Effector CD4-positive, alpha-beta T cell (primary cell): ENCODE data around the gene HCFC1R1.
A peak's percentile ranks its signal among the peaks of the same experiment; 100 is the strongest.

Experiments
- DNase-seq: peaks from one replicate; pipeline ENCODE4 v3.0.0-alpha.2; 2020

Gene HCFC1R1

DNA sequence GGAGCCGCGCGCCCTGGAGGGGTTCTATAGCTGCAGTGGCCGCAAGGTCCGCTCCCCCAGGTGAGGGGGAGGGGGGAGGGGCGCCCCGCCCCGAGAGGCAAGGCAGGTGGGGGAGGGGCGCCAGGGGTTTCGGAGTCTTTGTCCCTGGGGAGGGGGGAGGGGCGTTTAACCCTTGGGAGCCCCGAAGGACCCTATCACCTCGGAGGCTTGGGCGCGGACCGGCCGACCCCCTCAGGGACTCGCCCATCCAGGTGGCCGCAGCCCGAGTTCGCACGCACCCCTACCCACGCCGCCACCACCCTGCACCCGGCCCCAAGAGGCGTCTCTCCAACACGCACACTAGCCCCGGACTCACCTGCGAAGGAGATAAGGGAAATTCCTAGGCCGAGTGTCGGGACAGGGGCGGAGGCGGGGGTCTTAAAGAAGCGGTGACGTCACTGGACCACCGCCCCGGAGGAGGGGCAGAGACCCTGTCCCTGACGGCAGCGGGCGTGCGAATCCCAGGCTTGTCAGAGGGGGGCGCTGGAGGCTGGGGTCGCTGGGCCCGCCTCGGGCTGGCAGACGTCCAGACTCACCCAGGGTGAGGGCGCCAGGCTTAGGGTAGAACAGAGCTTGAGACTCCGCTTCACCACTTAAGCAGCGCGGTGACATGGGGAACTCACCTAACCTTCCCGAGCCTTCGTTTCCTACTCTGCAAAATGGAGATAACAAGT, 5.8 kb downstream of the HCFC1R1 start, which contains the start of gene CLDN6:
TSS of gene CLDN6 (minus strand) at position 390 of the 713 bp plus-strand sequence. CDS start 2,162 bp downstream, outside the sequence.
- no peak for DNase-seq

DNA sequence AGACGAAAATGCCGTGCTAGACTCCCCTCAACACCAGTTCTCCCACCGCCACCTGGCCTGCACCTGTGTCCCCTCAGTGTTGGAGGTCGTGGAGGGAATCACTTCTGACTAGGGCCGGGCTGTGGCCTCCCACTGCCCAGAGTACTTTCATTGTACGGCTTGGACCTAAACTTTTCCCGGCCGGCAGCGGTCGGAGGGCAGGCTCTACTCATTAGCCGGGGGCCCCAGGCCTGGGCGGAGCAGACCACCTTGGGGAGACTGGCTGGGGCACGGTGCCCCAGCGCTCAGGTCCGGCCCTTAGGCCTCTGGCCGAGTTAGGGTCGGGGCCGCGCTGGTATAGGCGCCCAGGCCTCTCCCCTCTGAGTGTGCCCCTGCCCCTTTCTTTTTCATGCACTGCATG, 6.4 kb downstream of the HCFC1R1 start:
- DNase-seq: no peak

DNA sequence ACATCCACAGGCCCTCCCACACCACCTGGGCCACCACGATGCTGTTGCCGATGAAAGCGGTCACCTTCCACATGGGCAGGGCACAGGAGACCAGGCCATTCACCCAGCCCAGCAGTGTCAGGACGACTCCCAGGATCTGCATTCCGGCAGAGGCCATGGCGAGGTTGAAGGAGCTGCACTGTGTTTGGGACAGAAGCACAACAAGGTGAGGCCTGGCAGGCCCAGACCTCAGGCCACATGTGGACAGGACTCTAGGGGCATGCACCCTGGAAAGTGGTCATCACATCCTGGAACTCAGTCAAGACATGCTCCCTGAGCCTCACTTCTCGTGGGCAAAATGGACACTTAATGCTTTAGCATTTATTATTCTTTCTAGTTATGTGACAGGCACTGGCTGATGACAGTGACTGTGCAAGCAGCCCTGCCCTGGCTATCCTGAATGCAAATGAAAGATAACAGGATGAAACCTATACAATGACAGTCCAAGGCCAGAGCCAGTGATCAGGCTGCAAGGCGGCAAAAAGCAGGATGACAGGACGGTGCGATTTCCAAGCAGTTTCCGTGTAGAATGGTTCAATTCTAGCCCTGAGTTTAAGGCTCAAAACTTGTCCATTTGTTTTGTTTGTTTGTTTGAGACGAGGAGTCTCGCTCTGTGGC, 7.7 kb downstream of the HCFC1R1 start:
- DNase-seq: no peak

DNA sequence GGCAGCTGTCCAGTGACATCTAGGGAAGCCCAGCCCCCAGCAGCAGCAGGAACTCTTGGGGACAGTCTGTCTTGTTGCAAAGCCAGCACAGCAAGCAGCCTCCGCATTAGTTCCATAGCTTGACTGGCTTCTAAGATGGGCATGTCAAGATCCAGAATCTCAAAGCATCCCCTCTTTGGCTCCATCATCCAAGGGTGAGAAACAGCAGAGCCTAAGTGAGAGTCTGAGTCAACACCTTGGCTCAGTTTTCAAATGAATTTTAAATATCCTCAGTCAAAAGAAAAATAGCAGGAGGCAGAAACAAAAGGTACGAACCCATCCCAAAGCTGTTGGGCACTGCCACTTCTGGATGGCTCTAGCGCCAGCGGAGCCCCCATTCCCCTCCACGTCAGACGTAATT, 8.8 kb downstream of the HCFC1R1 start:
- no peak for DNase-seq

DNA sequence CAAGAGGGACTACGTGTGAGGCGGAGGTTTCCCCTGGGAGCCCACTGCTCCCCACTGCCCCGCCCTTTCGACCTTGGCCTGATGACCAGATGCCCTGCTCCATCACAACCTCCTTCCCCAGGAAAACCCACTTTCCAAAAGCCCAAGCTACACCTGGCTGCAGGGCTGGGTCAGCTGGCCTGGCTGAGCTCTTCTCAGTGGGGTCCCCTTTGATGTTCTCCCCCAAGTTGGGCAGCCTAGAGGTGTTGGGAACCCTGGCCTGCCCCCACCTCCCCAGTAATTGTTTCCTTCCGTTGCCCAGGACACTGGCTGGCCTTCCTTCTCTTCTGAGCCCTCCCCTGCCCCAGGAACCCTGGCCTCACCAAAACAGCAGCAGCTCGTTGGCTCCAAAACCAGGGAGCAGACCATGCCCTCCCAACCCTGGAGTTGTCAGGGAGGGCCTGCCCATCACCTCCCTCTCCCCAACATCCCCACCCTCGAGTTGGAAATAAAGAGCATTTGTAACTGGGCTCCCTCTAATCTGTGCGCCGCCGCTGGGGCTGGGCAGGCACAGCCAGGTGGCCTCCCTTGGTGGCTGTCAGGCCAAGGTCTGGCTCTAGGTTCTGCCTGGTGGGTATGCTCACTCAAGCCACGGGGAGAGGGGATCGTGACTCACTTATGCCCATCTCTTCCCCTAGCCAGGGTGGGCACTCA, 9.6 kb downstream of the HCFC1R1 start:
- DNase-seq: no peak

DNA sequence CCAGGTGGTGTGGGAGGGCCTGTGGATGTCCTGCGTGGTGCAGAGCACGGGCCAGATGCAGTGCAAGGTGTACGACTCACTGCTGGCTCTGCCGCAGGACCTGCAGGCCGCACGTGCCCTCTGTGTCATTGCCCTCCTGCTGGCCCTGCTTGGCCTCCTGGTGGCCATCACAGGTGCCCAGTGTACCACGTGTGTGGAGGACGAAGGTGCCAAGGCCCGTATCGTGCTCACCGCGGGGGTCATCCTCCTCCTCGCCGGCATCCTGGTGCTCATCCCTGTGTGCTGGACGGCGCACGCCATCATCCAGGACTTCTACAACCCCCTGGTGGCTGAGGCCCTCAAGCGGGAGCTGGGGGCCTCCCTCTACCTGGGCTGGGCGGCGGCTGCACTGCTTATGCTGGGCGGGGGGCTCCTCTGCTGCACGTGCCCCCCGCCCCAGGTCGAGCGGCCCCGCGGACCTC, 10.2 kb downstream of the HCFC1R1 start:
- no peak for DNase-seq

DNA sequence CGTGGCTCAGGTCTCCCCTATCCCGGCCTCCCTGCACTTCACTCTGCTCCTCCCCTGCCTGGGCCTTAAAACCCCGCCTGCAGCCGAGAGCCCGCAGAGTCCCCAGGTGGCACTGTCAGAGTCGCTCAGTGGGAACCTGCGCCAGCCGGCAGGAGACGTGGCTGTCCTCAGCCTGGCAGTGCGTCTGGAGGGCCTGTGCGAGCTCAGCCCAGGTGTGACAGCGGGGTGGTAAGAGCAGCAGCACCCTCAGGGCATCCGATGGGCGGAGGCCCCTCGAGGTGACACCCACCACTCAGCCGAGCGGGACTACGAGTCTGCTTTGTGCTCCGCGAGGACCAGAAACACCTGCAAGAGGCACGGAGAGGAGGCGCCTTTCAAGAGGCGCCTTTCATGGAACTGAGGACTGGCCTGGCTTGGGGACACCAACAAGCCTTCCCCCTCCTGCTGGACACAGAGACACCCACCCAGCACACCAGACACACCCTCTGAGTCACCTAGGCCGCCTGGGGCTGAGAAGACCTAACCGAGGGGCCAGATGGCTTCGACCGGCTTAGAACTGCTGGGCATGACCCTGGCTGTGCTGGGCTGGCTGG, 10.8 kb downstream of the HCFC1R1 start, which contains the start of gene CLDN9:
TSS of gene CLDN9 (plus strand) at position 96 of the 593 bp plus-strand sequence. CDS start at position 536, 440 bp downstream.
- no peak for DNase-seq

DNA sequence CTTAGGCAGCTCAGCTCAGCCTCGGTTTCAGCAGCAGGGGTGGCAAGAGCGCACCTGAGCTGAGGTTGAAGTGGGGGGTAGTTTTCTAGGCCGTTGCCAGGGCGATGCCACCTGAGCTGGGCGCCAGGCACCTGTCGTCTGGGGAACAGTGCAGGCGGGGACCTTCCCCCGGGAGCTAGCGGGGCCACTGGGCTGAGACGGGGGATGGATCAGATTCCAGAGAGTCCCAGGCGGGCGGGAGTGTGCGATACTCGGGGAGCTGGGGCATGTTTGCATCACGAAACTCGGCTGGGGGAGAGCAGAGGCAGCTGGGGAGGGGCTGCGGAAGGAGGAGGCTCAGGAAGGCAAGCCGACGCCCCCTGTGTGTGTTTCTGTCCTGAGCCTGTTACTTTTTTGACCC, 11.5 kb downstream of the HCFC1R1 start:
- DNase-seq: no peak

DNA sequence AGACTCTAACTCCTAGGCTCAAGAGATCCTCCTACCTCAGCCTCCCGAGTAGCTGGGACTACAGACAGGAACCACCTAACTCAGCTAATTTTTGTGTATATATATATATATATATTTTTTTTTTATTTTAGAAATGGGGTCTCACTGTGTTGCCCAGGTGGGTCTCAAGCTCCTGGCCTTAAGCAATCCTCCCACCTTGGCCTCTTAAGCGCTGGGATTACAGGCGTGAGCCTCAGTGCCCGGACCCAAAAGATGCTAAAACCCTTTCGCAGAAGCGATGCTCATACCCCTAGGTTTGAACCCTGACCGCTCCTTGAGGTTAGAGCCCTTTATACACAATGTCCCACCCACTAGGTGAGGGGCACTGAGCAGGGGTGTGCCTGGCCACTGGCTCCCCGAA, 13.2 kb downstream of the HCFC1R1 start:
- no peak for DNase-seq

DNA sequence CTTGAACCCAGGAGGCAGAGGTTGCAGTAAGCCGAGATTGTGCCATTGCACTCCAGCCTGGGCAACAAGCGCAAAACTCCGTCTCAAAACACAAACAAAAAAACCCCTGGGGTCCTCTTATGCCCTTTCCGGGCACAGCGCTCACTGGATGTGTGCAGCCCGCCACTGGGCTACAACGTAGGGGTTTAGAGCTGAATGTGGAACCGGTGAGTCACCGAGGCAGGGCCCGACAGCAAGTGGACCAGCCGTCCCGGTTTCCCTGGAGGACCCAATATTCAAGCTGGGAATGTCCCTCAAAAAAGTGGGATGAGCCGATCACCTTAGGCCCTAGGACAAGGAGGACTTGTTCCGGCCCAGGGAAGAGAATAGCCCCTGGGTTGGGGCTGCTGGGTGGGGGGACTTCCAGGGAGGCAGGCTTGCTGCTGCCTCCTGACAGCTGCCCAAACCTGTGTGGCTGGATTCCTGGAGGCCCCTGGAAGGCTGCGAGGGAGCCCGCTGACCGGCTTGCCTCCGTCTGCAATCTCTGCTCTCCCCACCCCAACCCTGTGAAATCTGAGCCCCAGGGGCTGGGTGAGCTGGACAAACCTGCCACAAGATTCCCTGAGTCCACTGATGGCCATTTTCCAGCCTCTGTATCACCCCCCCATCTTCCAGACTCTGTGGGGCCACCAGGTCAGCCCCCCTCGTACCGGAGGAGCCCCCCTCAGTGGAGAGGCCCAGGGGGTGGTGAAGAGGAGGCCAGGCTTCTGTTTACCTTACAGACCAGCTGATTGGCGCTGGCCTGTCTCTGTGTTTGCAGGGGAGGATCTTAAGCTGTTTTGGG, 14.0 kb downstream of the HCFC1R1 start:
- DNase-seq: no peak

DNA sequence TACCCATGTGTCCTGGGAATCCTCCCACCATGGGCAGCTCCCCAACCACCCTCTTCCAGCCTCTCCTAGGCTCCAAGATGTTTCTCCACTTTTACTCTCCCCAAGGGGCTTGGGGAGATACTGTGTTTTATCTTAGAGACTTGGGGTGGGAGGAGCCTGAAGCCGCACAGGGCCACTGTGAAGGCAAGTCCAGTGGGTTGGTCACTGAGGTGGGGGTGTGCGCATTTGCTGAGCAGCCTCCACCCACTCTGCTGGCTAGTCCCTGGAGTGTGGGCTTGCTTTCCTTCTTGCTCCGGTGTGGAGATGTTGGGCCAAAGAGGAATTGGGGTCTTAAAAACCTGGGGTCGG, 15.1 kb downstream of the HCFC1R1 start:
- DNase-seq: no peak

DNA sequence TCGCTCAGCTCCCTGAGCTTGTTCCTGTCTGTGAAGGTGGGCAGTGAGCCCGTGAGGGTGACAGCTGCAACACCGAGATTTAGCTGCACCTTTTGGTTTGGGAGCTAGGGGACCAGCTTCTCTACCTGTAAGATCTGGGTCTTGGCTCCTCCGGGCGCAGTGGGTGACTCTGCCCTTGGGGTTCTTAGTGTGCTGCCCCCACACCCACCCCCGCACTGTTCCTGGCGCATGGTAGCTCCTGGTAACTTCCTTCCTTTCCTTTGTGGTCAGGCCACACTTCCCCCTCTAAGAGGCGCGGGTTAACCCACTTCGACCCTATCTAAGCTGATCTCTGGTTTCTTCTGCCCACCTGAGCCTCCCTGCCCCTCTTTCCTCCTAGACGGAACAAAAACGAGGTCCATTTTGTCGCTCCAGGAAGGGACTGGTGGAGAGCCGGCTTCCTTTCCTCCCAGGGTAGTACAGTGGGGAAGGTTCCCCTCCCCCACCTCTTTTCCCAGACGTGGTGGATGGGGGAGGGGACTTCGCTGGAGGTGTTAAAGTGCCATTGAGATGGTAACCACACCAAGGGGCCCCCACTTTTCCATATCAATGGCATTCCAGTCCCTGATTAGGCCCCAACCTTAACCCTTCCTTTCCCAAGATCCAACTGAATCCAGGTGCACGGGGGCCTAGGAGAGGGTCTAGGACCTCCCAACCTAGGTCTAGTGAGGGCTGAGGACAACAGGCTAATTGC, 15.6 kb downstream of the HCFC1R1 start:
- DNase-seq: no peak

DNA sequence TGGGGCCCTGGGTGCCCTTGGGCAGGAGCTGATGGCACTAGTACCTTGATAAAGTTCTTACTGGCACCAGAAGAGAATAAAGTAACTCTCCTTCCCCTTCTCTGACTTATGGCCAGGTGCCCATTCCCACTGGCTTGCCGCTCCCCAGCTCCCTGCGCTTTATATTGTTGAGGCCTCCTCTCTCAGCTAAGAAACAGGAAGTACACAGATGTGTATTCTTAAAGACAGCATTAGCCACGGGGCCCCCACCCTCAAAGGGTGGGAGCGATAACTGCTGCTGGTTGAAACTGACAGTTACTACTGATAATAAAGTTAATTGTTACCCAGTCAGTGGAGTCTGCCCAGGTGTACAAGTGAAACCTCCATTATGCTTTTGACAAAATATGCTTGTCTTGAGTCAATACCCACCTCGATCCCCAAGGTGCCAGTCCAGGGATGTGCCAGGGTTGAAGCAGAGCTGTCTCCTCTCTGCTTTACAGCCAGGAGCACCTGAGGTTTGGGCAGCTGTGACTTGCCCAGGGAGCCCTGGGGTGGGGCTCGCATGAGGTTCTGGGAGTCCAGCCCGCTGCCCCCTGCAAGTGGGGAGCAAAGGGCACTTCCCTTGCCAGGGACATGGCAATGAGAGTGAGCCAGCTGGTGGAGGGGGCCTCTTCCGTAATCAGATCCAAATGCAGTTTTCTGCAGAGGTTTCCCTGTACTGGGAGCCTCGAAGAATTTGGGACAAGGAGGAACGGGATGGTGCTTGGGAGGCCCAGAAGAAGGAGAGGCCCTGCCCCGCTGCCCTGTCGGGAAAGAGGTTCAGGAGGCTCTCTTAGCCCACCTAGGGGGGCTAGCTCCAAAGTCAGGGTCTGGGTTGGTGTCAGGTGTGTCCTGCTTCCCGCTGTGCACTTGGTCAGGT, 16.4 kb downstream of the HCFC1R1 start:
- no peak for DNase-seq

DNA sequence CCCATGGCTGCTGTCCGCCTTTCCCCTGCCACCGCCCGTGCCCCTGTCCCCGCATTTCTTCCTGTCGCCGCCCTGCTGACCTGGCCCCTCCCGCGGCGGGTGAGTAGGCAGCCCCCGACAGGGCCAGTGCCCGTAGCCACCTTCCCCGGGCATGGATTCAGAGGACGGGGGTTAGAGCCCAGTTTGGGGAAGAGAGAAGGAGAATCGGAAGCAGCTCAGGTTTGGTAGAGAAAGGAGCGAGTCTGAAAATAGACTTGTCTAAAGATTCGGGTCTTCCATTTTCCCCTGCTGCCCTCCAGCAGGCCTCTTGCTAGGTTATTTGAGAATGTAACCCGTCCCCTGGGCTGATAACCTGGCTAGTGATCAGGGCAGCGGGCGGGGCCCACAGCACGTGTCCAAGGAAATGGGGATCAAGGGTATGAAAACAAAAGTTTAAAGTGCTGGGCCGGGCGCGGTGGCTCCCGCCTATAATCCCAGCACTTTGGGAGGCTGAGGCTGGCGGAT, 18.9 kb downstream of the HCFC1R1 start:
- DNase-seq: no peak

DNA sequence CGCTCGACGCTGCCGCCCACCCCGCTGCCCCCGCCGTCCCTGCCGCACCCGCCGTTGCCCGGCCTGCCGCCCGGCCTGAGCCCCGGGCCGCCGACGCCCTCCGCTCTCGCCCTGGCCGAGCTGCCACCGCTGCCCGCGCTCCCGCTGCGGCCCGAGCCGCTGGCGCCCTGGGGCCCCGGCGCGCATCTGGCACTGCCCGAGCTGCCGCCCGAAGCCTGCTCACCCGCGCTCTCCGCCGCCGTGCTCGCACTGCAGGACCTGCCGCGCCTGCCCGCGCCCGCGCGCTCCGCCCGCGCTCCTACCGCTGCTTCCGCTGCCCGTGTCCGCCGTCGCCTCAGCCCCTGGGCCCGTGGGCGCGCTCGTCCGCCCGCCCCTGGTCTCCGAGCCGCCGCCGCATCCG, 19.4 kb downstream of the HCFC1R1 start:
- no peak for DNase-seq

DNA sequence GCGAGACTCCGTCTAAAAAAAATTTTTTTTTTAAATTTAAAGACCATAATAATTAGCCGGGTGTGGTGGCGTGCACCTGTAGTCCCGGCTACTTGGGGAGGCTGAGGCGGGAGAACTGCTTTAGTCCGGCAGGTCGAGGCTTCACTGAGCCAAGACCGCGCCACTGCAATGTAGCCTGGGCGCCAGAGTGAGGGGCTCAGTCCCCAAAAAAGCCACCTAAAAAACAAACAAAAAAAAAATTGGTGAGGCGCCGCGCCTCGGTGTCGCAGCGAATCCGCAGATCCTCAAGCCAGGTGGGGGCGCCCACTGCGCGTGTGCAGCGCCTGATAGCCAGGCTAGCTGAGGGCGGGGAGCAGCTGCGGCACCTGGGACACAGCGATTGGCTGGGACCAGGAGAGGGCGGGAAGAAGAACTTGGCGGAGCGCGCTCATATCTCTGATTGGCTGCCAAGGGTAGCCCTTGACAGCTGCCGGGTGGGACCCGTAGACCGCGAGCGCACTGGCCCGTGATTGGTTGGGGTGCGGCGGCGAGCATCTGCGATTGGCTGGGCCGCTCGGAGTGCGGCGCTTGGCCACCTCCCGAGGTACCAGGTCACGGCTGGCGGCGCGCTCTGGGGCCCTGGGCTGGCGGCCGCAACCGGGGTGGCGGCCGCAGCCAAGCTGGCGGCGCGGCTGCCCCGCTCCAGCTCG, 20.0 kb downstream of the HCFC1R1 start:
- DNase-seq: peak; percentile 94

DNA sequence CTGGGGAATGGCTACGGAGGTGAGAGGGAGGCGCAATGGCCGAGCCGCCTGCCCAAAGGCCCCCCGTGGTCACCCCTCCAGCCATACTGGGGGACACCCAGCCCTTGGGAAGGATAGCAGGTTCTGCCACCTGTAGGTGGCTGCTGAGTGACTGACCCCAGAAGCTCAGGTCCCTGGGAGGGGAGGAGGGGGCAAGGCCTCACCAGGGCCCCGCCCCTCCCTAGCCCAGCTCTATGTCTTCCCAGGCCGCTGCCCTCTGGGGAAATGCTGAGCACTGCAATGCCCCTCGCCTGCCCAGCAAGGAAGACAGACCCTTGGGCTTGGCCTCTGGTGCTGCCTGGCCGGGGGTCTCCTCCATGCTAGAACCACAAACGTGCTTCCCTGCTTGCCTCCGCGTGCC, 22.4 kb downstream of the HCFC1R1 start:
- DNase-seq: no peak

DNA sequence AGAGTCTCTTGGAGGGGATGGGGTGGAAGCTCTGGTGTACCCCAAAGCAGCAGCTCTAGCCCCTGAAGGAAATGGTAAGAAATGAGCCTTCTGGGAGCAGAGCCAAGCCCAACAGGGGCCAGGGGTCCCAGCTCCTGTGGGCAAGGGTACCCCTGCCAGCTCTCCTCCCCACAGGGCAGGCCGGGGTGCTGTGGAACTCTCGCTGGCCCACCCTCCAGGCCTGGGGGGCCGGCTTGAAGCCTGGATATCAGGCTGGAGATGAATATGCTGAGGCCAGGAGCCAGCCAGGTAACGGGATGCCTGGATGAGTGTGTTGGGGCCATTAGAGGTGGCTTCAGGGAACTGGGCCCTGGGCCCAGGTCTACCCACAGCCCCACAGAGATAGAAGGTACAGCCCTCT, 23.2 kb downstream of the HCFC1R1 start:
- DNase-seq: no peak

DNA sequence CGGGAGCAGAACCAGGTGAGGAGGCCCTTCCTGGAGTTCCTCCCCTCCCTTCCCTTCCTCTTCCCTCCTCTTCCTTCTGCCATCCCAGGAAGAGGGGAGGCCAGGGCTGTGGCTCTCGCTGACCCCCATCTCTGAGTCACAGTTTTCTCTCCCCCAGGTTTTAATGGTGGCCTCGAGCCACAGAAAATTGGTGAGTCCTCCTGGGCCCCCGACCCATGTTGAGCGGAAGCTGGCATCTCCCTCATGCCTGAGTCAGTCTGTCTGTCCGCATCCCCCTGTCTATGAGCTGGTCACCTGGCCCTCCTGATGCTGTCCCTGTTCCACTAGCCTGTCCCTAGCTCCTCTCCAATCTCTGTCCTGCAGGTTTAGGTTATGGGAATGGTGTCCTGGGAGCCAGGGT, 23.8 kb downstream of the HCFC1R1 start:
- DNase-seq: no peak

DNA sequence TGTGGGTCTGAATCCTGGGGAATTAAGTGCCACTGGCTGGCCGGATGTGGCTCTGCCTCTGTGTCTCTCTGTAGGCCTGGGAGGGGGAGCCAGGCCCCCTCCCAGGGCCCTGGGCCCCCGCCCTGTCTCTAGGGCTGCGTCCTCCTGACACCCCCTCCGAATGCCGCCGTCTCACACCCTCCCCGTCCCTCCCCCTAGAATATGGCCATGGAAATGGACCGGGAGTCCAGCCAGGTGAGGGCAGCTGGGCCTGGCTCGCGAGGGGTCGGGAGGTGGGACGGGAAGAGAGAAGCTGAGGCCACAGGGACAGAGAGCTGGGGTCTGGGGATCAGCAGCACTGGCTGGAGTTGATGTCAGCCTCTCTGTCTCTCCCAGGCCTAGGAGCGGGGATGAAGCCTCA, 27.4 kb downstream of the HCFC1R1 start:
- no peak for DNase-seq
